Measurements from ENCODE around the gene ADCY9.
A peak's percentile ranks its signal among the peaks of the same experiment; 100 is the strongest.
"Not testable (repeated sequence)": the region's sequence is repeated elsewhere in the genome, so short reads cannot be mapped to it uniquely, and the experiment has no call there.

Gene ADCY9

DNA sequence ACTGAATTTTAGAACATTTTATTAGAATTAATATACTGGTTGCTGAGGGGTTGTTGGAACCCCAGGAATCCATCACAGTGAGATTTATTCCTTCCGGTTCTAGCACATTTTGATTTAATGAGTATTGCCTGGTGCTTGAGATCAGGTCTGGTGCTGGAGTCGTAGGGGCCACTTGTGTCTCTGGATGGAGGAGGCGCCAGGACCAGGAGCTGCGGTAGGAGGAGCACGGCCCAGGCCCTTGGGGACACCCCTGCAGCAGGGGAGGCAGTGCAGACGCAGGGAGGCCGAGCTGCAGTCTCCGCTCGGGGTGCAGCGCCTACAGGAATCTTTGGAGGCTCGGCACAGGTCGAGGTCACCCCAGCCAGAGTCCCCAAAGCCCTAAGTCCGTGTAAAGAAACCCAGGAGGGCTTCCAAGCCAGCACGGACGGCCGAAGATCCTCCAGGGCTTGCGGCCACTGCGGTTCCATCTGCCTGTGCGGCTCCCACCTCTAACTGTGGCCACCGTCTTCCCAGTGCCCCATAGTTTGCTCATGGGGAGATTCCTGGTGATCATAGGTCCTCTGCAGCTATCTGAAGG, 169.6 kb downstream of the ADCY9 start:
- DNase-seq, result no peak

DNA sequence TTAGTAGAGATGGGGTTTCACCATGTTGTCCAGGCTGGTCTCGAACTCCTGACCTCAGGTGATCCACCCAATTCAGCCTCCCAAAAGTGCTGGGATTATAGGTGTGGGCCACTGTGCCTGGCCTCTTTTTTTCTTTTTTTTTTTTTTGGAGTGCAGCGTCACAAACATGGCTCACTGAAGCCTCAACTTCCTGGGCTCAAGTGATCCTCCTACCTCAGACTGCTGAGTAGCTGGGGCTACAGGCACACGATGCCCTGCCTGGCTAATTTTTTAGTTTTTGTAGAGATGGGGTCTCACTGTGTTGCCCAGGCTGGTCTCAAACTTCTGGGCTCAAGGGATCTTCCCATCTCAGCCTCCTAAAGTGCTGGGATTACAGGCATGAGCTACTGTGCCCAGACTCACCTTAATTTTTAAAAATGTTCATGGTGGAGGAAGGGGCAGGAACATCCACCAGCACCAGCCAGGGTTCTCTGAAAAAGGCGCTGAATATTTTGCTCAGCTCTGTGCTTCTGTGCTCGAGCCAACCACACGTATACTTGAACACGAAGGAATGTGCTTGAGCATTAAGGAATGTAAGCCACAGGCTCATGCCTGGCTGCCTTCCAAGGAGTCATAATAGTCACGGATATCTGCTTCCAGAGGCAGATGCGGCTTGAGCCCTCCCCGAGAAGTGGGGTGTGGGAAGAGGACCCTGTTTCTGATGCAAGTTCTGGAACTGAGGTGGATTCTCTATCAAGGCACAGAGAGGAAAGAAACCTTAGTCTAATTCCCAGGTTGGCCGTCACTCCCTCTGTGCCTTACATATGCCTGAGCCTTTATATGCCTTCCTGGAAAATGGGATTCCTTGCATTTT, 170.3 kb downstream of the ADCY9 start:
- DNase-seq, result no peak

DNA sequence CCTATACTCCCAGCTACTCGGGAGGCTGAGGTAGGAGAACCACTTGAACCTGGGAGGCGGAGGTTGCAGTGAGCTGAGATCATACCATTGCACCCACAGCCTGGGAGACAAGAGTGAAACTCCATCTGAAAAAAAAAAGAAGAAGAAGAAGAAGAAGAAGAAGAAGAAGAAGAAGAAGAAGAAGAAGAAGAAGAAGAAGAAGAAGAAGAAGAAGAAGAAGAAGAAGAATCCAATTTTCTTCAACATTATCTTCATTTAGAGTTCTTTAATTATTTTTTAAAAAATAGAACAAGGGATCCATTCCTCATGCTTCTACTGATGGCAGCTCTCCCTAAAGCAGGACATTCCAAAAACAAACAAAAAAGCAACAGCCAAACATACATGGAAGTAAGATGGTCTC, 171.8 kb downstream of the ADCY9 start:
- not testable (repeated sequence) for DNase-seq

DNA sequence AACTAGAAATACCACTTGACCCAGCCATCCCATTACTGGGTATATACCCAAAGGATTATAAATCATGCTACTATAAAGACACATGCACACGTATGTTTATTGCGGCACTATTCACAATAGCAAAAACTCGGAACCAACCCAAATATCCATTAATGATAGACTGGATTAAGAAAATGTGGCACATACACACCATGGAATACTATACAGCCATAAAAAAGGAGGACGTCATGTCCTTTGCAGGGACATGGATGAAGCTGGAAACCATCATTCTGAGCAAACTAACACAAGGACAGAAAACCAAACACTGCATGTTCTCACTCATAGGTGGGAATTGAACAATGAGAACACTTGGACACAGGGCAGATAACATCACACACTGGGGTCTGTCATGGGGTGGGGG, 174.1 kb downstream of the ADCY9 start:
- DNase-seq, result not testable (repeated sequence)

DNA sequence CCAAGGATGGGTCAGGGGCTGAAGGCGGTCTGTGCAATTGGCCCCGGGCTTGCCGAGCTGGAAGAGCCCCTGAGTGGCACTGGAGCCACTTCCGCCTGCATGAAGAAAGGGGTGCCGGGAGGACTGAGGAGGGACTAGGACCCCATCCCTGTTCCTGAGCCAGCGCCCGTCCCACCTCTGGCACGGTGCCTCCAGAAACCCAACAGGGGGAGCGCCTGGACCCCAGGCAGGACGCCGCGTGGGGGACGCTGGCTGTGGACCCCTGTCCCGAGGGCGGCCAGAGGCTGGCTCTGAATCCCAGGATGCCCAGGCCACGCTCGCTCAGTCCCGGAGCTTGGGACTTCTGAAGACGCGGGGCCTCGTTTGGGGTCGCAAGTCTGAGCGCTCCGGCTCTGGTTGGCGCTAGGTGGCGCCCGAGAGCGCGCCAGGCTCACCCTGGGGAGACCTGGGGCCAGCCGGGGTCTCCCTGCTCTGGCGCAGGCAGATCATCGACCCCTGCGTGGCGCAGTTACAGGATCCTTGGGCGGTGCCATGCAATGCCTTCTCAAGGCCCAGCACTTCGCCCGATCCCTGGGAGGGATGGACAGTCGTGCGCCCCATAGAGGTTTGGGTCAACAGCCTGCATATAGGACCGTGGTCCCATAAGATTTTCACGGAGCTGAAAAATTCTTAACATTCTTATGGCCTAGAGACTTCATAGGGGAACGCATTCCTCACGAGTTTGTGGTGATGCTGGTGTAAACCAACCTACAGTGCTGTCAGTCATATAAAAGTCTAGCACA, 177.2 kb downstream of the ADCY9 start:
- peak; percentile 37 to 73 for DNase-seq

DNA sequence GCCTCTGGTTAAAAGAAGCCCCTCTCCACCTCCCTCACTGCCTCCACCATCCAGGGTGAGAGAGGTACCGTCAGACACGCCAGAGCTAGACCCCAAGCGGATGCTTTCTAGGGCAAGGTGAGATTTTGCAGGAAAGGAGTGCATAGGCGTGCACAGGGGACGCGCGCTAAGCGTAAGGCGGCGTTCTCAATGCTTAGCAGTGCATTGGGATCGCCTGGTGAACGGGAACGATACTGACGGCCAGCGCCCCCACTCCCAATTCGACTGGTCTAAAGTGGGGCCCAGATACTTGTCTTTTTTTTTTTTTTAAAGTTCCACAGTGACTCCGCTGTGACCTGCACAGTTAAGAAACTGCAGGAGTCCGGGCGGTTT, 177.8 kb downstream of the ADCY9 start:
- peak in 1 of 2 experiments; percentile 18 for DNase-seq

DNA sequence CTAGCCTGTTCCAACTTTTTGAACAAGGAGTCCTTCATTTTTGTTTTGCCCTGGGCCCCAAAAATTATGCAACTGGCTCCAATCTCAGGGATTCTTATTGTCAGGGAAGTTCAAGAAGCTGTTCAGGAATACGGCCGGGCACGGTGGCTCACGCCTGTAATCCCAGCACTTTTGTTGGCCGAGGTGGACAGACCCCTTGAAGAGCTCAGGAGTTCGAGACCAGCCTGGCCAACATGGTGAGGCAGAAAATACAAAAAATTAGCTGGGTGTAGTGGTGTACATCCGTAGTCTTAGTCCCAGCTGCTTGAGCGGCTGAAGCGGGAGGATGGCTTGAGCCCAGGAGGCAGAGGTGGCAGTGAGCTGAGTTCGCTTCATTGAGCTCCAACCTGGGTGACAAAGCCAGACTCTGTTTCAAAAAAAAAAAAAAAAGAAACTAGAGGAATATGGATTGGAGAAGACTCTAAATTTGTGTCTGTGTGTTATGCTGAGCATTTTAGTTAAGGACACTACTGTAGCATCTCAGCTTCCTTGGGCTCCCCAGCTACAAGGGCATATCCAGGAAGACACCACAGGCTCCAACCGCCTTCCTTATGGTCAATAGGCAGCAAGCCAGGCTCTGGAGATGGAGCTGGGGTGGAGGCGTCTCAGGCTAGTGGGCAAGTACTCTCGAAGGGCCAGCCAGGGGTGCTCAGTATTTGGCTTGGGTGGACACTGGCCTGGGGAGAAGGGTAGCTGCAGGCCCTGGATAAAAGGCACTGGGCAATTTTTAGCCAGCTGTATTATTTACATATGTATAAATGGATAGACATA, 179.0 kb downstream of the ADCY9 start:
- no peak for DNase-seq

DNA sequence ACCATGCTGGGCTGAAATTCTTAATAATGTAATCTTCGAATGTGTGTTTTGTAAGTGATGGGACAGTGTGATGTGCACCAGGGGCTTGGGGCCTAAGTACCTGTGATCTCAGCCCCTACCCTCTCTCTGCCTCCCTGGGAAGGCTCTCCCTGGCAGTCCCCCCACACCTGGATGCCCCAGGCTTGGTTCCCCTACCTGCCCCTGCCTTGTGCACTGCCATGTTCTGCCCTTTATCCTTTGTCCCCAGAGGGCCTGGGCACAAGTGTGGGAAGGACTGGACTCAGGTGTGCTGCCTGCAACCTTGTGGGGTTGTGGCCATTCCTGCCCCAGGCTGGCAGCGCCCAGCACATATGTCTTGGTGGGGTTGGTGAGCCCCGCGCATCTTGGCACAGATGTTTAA, 180.3 kb downstream of the ADCY9 start:
- DNase-seq, result no peak

DNA sequence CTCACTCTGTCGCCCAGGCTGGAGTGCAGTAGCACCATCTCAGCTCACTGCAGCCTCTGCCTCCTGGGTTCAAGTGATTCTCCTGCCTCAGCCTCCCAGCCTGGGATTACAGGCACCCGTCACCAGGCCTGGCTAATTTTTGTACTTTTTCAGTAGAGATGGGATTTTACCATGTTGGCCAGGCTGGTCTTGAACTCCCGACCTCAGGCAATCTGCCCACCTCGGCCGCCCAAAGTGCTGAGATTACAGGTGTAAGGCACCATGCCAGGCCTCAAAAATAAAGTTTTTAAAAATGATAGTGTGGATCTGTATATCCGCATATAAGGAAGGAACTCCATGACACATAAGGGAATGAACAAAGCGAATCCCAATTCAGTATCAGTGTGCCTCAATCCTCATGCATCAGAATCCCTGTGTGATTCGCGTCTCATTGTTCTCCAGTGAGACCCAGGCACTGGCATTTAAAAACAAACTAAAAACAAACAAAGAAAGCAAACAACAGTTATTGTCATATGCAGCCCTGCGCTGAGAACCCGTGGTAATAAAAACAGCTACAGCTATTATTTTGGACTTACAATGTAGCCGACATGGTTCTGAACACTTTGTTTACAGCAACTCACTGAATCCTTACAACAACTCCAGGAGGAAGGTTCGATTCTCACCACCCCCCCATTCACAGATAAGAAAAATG, 181.6 kb downstream of the ADCY9 start:
- no peak for DNase-seq

DNA sequence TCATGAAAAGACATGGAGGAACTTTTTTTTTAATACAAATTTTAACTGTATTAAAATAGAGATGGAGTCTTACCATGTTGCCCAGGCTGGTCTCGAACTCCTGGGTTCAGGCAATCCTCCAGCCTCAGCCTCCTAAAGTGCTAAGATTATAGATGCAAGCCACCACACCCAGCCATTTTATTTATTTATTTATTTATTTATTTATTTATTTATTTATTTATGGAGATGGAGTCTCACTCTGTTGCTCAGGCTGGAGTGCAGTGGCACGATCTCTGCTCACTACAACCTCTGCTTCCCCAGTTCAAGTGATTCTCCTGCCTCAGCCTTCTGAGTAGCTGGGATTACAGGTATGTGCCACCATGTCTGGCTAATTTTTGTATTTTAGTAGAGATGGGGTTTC, 189.1 kb downstream of the ADCY9 start:
- DNase-seq, result not testable (repeated sequence)

DNA sequence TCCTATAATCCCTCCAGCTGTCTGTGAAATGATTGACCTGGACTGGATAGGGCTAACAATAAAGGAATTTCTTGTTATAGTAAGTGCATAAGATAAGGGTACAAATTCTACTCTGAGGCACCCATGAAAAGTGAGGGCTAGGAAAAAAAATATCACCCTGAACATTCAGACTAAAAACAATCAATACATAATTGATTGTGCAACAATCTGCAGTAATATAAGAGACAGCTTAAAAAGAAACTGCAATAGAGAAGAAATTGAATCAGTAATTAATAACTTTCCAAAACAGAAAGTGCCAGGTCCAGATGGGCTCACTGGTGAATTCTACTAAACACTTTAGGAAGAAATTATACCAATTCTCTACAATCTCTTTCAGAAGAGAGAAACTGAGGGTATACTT, 191.5 kb downstream of the ADCY9 start:
- DNase-seq, result no peak

DNA sequence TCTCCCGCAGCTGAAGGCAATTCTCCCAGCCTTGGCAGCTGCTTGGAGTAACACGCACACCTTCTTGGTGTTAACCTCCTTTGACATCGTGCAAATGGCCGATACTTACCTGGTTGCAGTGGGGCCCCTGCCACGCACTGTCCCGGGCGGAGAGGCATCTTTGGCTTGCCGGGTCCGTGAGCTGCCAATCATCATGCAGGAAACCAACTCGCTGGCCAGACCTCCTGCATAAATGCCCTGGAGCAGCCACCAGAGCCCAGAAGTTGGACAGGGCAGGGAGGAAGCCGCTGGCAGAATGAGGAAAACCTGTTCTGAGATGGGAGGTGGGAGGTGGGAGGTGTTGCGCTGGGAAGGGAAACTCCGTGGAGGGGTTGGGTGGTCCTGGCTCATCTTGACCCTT, 194.0 kb downstream of the ADCY9 start:
- no peak for DNase-seq

DNA sequence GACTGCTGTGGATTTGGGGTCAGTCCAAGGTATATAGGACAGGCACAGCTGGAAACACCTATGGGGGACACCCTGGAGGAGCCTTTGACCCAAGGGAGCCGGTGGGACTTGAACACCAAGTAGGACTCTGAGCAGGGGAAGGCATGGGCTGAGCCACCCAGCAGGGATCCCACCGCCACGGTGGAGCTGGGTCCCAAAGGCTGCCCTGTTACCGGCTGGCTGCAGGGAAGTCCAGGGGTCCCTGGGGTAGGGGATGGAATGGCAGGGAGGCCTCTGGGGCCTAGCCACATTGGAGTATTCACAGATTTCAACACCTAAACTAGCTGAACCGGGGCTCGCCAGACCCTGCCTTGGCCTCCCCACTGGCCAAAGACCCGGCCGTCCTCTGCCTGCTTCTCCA, 196.0 kb downstream of the ADCY9 start:
- no peak for DNase-seq

DNA sequence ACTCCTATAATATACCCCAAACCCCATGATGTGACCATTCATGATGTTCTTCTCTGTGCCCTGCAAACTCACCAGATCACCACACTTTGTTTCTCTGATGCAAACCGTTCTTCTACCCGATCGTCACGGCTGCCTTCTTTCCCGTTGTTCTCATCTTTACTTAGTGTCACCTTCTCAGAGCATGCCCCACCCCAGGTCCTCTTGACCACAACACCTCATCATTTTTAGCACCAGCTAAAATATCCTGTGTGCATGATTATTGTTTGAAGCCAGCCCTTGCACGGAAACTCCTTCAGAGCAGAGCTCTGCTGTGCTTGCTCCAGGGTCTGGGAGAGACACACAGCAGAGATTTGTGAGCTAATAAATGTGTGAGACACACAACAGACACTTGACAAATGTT, 196.8 kb downstream of the ADCY9 start:
- DNase-seq, result no peak

DNA sequence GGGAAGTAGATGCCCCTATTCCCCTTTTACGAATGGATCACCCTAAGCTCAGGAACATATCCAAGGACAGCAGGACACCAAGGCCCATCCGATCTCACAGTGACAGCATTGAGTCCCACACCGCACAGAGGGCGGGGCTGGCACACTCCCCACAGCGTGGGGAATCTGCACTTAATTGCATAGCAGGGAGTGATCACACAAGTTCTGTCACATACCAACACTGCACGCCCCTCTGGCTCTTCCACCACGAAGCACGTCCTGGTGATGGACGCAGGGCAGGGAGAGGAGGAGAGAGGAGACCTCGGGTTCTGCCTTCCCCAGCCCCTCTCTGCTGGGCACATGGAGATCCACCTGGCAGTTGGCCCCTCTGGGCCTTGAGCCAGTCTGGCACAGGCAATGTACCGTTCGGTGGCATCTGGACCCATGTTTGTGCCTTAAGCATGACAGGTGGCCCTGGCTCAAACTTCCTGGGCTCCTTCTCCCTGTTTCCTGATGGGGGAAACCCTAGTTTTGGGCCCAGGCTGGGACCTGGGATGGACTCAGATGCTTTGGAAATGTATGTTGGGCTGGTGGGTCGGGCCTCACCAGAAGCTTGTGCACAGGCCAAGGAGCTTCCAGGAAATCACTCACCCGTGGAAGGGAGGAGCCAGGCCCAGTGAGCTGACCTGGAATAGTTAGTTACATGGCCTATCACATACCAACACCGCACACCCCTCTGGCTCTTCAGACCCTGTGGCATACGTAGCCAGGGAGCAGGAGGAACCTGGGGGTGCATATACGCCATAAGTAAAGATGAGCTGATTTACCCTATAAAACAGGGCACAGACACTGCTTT, 200.6 kb downstream of the ADCY9 start:
- no peak for DNase-seq

DNA sequence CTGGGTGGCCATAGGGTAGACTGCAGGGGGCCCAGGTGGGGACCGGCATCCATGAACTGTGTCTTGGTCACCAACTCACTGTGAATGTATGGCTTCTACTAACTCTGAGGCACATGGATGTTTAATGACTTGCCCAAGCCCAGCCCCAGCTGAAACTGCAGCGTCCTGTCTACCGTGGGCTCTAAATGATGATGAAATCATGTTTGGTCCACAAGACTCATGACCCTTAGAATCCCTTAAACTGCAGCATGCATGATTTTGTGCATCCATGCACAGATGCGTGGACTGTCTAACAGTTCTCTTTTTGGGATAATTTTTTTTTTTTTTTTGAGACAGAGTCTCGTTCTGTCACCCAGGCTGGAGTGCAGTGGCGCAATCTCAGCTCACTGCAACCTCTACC, 203.3 kb downstream of the ADCY9 start:
- no peak for DNase-seq

Measured in NCI-H526 (cell line).